ENCODE data around the gene PRKN. TPM values are rescaled to one million over a fixed set of nuclear protein-coding genes. Genes with fewer than 3 reads are reported as not detected.

Gene PRKN
- total RNA-seq, 1 experiment from 2014 or later, result 0.46 TPM

DNA sequence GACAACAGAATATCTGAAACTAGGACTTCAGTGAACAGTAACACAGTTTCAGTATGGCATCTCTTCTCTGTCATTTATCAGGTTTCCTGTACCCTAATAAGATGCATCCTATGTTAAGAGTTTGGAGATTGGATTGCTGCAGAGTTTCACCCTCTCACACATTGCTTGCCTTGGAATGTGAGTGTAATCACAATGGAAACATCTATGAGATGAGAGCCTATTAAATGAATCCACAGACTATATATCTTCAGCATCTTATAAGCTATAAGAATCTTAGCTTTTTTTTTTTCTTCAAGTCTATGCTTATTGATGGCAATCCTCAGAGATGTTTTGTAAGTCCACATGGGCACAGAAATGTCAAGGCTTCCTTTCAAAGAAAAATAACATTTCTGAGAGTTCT, 292.5 kb downstream of the PRKN start:
- no TSS peak for BruUV-seq (replicated peaks)
- no peak for ATAC-seq
- no peaks in the 10 kb centered on the region for H3K9me3 ChIP-seq (ENCODE audit: control insufficient read depth, insufficient read depth, low read depth, low read length)
- in situ Hi-C loops (cut with HindIII; ENCODE audit: low pct_unique_long_range_greater_than_20kb, low sequenced_read_pairs) (no loop called here), intact Hi-C loops (cut with micrococcal nuclease; ENCODE audit: unreplicated experiment) (no loop called here)
- no peak overlapping the region for H3K4me3 ChIP-seq (ENCODE audit: low read depth in 2 of 2, low read length in 2 of 2)
- no peaks in the 10 kb centered on the region for H3K27me3 ChIP-seq (ENCODE audit: control insufficient read depth, insufficient read depth, low read length)
- CTCF ChIA-PET, result no interaction called here
- POLR2A ChIA-PET, result interaction anchor here (0.7 kb wide), 1 partner anchor 104 kb away, joined by 5 read pairs; no protein-coding TSS in a partner anchor
- no peaks in the 10 kb centered on the region for H3K4me1 ChIP-seq (ENCODE audit: control insufficient read depth, insufficient read depth, low read length)
- H3K36me3 ChIP-seq (ENCODE audit: control insufficient read depth, insufficient read depth, low read length), result no peaks in the 10 kb centered on the region
- TF ChIP-seq POLR2AphosphoS5 (IDR thresholded peaks at IDR 0.05; ENCODE audit: low read depth, low read length) (no peak), SIN3A (IDR thresholded peaks at IDR 0.05; ENCODE audit: borderline replicate concordance, insufficient read depth, low read depth, low read length) (no peak), TCF7L2 (IDR thresholded peaks at IDR 0.05; ENCODE audit: low read depth, low read length) (no peak)
- TF ChIP-seq, protein P1, sequence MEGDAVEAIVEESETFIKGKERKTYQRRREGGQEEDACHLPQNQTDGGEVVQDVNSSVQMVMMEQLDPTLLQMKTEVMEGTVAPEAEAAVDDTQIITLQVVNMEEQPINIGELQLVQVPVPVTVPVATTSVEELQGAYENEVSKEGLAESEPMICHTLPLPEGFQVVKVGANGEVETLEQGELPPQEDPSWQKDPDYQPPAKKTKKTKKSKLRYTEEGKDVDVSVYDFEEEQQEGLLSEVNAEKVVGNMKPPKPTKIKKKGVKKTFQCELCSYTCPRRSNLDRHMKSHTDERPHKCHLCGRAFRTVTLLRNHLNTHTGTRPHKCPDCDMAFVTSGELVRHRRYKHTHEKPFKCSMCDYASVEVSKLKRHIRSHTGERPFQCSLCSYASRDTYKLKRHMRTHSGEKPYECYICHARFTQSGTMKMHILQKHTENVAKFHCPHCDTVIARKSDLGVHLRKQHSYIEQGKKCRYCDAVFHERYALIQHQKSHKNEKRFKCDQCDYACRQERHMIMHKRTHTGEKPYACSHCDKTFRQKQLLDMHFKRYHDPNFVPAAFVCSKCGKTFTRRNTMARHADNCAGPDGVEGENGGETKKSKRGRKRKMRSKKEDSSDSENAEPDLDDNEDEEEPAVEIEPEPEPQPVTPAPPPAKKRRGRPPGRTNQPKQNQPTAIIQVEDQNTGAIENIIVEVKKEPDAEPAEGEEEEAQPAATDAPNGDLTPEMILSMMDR (IDR thresholded peaks at IDR 0.05), result no peak
- TF ChIP-seq, protein P2, sequence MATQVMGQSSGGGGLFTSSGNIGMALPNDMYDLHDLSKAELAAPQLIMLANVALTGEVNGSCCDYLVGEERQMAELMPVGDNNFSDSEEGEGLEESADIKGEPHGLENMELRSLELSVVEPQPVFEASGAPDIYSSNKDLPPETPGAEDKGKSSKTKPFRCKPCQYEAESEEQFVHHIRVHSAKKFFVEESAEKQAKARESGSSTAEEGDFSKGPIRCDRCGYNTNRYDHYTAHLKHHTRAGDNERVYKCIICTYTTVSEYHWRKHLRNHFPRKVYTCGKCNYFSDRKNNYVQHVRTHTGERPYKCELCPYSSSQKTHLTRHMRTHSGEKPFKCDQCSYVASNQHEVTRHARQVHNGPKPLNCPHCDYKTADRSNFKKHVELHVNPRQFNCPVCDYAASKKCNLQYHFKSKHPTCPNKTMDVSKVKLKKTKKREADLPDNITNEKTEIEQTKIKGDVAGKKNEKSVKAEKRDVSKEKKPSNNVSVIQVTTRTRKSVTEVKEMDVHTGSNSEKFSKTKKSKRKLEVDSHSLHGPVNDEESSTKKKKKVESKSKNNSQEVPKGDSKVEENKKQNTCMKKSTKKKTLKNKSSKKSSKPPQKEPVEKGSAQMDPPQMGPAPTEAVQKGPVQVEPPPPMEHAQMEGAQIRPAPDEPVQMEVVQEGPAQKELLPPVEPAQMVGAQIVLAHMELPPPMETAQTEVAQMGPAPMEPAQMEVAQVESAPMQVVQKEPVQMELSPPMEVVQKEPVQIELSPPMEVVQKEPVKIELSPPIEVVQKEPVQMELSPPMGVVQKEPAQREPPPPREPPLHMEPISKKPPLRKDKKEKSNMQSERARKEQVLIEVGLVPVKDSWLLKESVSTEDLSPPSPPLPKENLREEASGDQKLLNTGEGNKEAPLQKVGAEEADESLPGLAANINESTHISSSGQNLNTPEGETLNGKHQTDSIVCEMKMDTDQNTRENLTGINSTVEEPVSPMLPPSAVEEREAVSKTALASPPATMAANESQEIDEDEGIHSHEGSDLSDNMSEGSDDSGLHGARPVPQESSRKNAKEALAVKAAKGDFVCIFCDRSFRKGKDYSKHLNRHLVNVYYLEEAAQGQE (IDR thresholded peaks at IDR 0.05; ENCODE audit: insufficient read depth in 1 of 2, low read depth in 2 of 2, low read length in 1 of 2), result no peak
- no peak for DNase-seq (ENCODE audit: low read depth, low spot score)
- no peak overlapping the region for H3K27ac ChIP-seq (ENCODE audit: low read length)

DNA sequence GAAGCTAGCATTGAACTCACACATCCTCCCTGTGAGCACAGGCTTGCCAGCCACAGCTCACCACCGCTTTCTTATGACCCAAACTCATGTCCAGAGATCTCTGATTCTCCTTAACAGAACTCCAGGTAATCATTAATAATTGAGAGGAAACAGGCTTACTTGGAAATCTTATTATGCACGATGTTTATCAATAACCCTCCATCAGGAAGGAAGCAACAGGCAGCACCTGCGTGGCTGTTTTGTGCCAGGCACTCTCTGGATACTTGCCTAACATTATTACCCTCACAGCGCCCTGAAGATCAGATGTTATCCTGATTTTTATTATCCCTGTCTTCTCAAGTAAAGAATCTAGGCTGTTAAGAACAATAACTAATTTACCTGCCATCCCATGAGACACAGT, 306.6 kb downstream of the PRKN start:
- DNase-seq (ENCODE audit: low read depth, low spot score) (no peak), ATAC-seq (no peak)
- no TSS peak for BruUV-seq (replicated peaks)
- in situ Hi-C loops (cut with HindIII; ENCODE audit: low pct_unique_long_range_greater_than_20kb, low sequenced_read_pairs), result no loop called here
- POLR2A ChIA-PET, result no interaction called here
- H3K27me3 ChIP-seq (ENCODE audit: control insufficient read depth, insufficient read depth, low read length), result no peaks in the 10 kb centered on the region
- H3K36me3 ChIP-seq (ENCODE audit: control insufficient read depth, insufficient read depth, low read length), result no peaks in the 10 kb centered on the region
- TF ChIP-seq, protein P1 (IDR thresholded peaks at IDR 0.05), result no peak
- TF ChIP-seq POLR2AphosphoS5 (IDR thresholded peaks at IDR 0.05; ENCODE audit: low read depth, low read length) (no peak), TCF7L2 (IDR thresholded peaks at IDR 0.05; ENCODE audit: low read depth, low read length) (no peak), SIN3A (IDR thresholded peaks at IDR 0.05; ENCODE audit: borderline replicate concordance, insufficient read depth, low read depth, low read length) (no peak)
- TF ChIP-seq, protein P2 (IDR thresholded peaks at IDR 0.05; ENCODE audit: insufficient read depth in 1 of 2, low read depth in 2 of 2, low read length in 1 of 2), result no peak
- H3K9me3 ChIP-seq (ENCODE audit: control insufficient read depth, insufficient read depth, low read depth, low read length), result no peaks in the 10 kb centered on the region
- CTCF ChIA-PET, result no interaction called here
- H3K27ac ChIP-seq (ENCODE audit: low read length), result no peak overlapping the region
- intact Hi-C loops (cut with micrococcal nuclease; ENCODE audit: unreplicated experiment), result no loop called here
- no peak overlapping the region for H3K4me3 ChIP-seq (ENCODE audit: low read depth in 2 of 2, low read length in 2 of 2)
- H3K4me1 ChIP-seq (ENCODE audit: control insufficient read depth, insufficient read depth, low read length), result no peaks in the 10 kb centered on the region
